AG09319 (cell line): Measurements from ENCODE around the gene TLL2.

Experiments used
- DNase-seq: peaks from one replicate; pipeline ENCODE4 v3.0.0-alpha.2; 2010; ENCODE audit warnings: low read depth; ENCODE audit errors: extremely low read depth
- CTCF ChIP-seq: IDR thresholded peaks from 2 replicates; pipeline ENCODE4 v1.5.1; 2011; ENCODE audit warnings: low read depth, mild to moderate bottlenecking, inconsistent platforms, low read length, moderate library complexity

The TLL2 gene

GRCh38 chr10:96420228-96421009 lies 93.3 kb downstream of the TLL2 start:
- no peak for DNase-seq
- no peak for TF ChIP-seq CTCF

- no peak for DNase-seq
- TF ChIP-seq CTCF: no peak
These were observed 94.4 kb downstream of the TLL2 start for GRCh38 chr10:96419351-96419750.

GRCh38 chr10:96418582-96418981 lies 95.1 kb downstream of the TLL2 start:
- no peak for DNase-seq
- TF ChIP-seq CTCF: no peak

- no peak for DNase-seq
- no peak for TF ChIP-seq CTCF
These were observed 96.3 kb downstream of the TLL2 start for GRCh38 chr10:96417441-96417840.

GRCh38 chr10:96416643-96417042 lies 97.1 kb downstream of the TLL2 start:
- DNase-seq: no peak
- no peak for TF ChIP-seq CTCF

- no peak for DNase-seq
- no peak for TF ChIP-seq CTCF
These were observed 97.7 kb downstream of the TLL2 start for GRCh38 chr10:96415891-96416554.

- TF ChIP-seq CTCF: no peak
These were observed 98.4 kb downstream of the TLL2 start for GRCh38 chr10:96415150-96415890.

More at GRCh38 chr10:96415150-96415890, 98.4 kb downstream of the TLL2 start:
- DNase-seq: no peak
